GM12872 (cell line): ENCODE data around the gene RASSF9.

Source experiments
- CTCF ChIP-seq: IDR thresholded peaks from 3 replicates; pipeline ENCODE4 v1.5.1; 2011; ENCODE audit warnings: low read depth, mild to moderate bottlenecking, low read length, moderate library complexity; ENCODE audit not compliant: insufficient read depth

Gene RASSF9

GRCh38 chr12:85856966-85857365, 20.8 kb upstream of the RASSF9 start:
- no peak for TF ChIP-seq CTCF

- no peak for TF ChIP-seq CTCF
Observed at GRCh38 chr12:85855305-85855704, 19.1 kb upstream of the RASSF9 start.

GRCh38 chr12:85849344-85849743, 13.1 kb upstream of the RASSF9 start:
- TF ChIP-seq CTCF, result no peak

GRCh38 chr12:85843606-85844310, 7.5 kb upstream of the RASSF9 start:
- no peak for TF ChIP-seq CTCF

GRCh38 chr12:85835426-85836196, 598 bp downstream of the RASSF9 start:
- no peak for TF ChIP-seq CTCF

GRCh38 chr12:85834378-85834777, 1.8 kb downstream of the RASSF9 start:
- no peak for TF ChIP-seq CTCF

- TF ChIP-seq CTCF, result no peak
Observed at GRCh38 chr12:85833579-85833978, 2.6 kb downstream of the RASSF9 start.
